ENCODE data around the gene NFIX.

NFIX gene

GRCh38 chr19:13122275-13122878 is 127.1 kb downstream of the NFIX start:
- DNase-seq (ENCODE audit: low read depth, low spot score): no peak

- no peak for DNase-seq (ENCODE audit: low read depth, low spot score)
These were observed 128.0 kb downstream of the NFIX start for GRCh38 chr19:13122980-13123957.

- DNase-seq (ENCODE audit: low read depth, low spot score): no peak
These were observed 131.8 kb downstream of the NFIX start for GRCh38 chr19:13127051-13127450.

GRCh38 chr19:13127811-13128575 is 132.7 kb downstream of the NFIX start:
- no peak for DNase-seq (ENCODE audit: low read depth, low spot score)

- no peak for DNase-seq (ENCODE audit: low read depth, low spot score)
These were observed 133.3 kb downstream of the NFIX start for GRCh38 chr19:13128583-13128982.

- no peak for DNase-seq (ENCODE audit: low read depth, low spot score)
These were observed 134.1 kb downstream of the NFIX start for GRCh38 chr19:13129384-13129783.

- DNase-seq (ENCODE audit: low read depth, low spot score): no peak
These were observed 135.7 kb downstream of the NFIX start for GRCh38 chr19:13130886-13131490.

GRCh38 chr19:13132471-13133180 is 137.4 kb downstream of the NFIX start:
- no peak for DNase-seq (ENCODE audit: low read depth, low spot score)

GRCh38 chr19:13133241-13133870 is 138.1 kb downstream of the NFIX start:
- DNase-seq (ENCODE audit: low read depth, low spot score): no peak

- no peak for DNase-seq (ENCODE audit: low read depth, low spot score)
These were observed 139.4 kb downstream of the NFIX start for GRCh38 chr19:13134626-13135025.

GRCh38 chr19:13135068-13136062 is 140.1 kb downstream of the NFIX start:
- DNase-seq (ENCODE audit: low read depth, low spot score): no peak

- DNase-seq (ENCODE audit: low read depth, low spot score): no peak
These were observed 142.1 kb downstream of the NFIX start for GRCh38 chr19:13137290-13137794.

- DNase-seq (ENCODE audit: low read depth, low spot score): no peak
These were observed 143.1 kb downstream of the NFIX start for GRCh38 chr19:13138171-13138915.

GRCh38 chr19:13138916-13139198 is 143.6 kb downstream of the NFIX start:
- no peak for DNase-seq (ENCODE audit: low read depth, low spot score)

- no peak for DNase-seq (ENCODE audit: low read depth, low spot score)
These were observed 144.5 kb downstream of the NFIX start for GRCh38 chr19:13139633-13140311.

- DNase-seq (ENCODE audit: low read depth, low spot score): no peak
These were observed 151.7 kb downstream of the NFIX start for GRCh38 chr19:13146763-13147563.
